Renal cortical epithelial cell (primary cell): ENCODE data around the gene PANX1. TPM values are rescaled to one million over a fixed set of nuclear protein-coding genes. Genes with fewer than 3 reads are reported as not detected.

ENCODE experiments used
- DNase-seq: peaks from one replicate; pipeline ENCODE4 v3.0.0-alpha.2; 2011; ENCODE audit warnings: low read depth
- total RNA-seq: library from RNA; depleted of rRNA; stranded (reverse); fragments of >200 nt; gene quantifications from 2 replicates; pipeline ENCODE4 v1.2.3, GENCODE V29; 2014

PANX1 gene
- total RNA-seq, 1 donor from 2014 or later: 52.5 TPM

GRCh38 chr11:94185416-94186084 lies 56.9 kb downstream of the PANX1 start:
- no peak for DNase-seq

- no peak for DNase-seq
These were observed 57.9 kb downstream of the PANX1 start for GRCh38 chr11:94186342-94187203.

GRCh38 chr11:94193288-94193687 lies 64.6 kb downstream of the PANX1 start:
- peak; percentile 71 for DNase-seq

GRCh38 chr11:94194712-94195111 lies 66.1 kb downstream of the PANX1 start:
- DNase-seq: peak; percentile 13

- peak; percentile 60 for DNase-seq
These were observed 67.7 kb downstream of the PANX1 start for GRCh38 chr11:94196363-94196762.

- DNase-seq: no peak
These were observed 70.1 kb downstream of the PANX1 start for GRCh38 chr11:94198718-94199117.

- DNase-seq: no peak
These were observed 70.8 kb downstream of the PANX1 start for GRCh38 chr11:94199136-94200130.

GRCh38 chr11:94201004-94201465 lies 72.4 kb downstream of the PANX1 start:
- peak; percentile 94 for DNase-seq

GRCh38 chr11:94203070-94203469 lies 74.4 kb downstream of the PANX1 start:
- DNase-seq: no peak

GRCh38 chr11:94211261-94211830 lies 82.7 kb downstream of the PANX1 start:
- no peak for DNase-seq

- no peak for DNase-seq
These were observed 84.3 kb downstream of the PANX1 start for GRCh38 chr11:94212898-94213297.

- DNase-seq: no peak
These were observed 89.1 kb downstream of the PANX1 start for GRCh38 chr11:94217705-94218104.

GRCh38 chr11:94218372-94218771 lies 89.7 kb downstream of the PANX1 start:
- DNase-seq: no peak

GRCh38 chr11:94219771-94220170 lies 91.1 kb downstream of the PANX1 start:
- no peak for DNase-seq

- no peak for DNase-seq
These were observed 95.4 kb downstream of the PANX1 start for GRCh38 chr11:94224078-94224477.

Other genes with a start within 250 kb of the PANX1 start
- gene HEPHL1, start 107.5 kb upstream of the PANX1 start, total RNA-seq: 0.35 and 0.69 TPM in 2 replicates
- not detected in 2 replicates for gene IZUMO1R, start 175.7 kb downstream of the PANX1 start, total RNA-seq